Measurements from ENCODE around the gene TM9SF1. TPM values are rescaled to one million over a fixed set of nuclear protein-coding genes. Genes with fewer than 3 reads are reported as not detected.

Gene TM9SF1
- total RNA-seq, 6 experiments from 2014 or later: 68.1 to 80.4 (median 71.0) TPM

- no peak for DNase-seq
- Mint-ChIP-seq H3K27me3 (ENCODE audit: insufficient read depth) (peaks cover 8% of the 10 kb centered on the region), H3K4me1 (ENCODE audit: low read depth) (peaks cover 16% of the 10 kb centered on the region), H3K4me3 (no peak overlapping the region), H3K27ac (no peak overlapping the region), H3K36me3 (ENCODE audit: low read depth) (peaks cover 13% of the 10 kb centered on the region), H3K9me3 (no peaks in the 10 kb centered on the region)
- TF ChIP-seq CTCF (IDR thresholded peaks at IDR 0.05): no peak
Measured at GRCh38 chr14:24177041-24177825, 18.0 kb downstream of the TM9SF1 start.

- H3K27ac Mint-ChIP-seq: no peak overlapping the region
- no peaks in the 10 kb centered on the region for H3K9me3 Mint-ChIP-seq
- H3K4me1 Mint-ChIP-seq (ENCODE audit: low read depth): peaks cover 16% of the 10 kb centered on the region
- no peak for TF ChIP-seq CTCF (IDR thresholded peaks at IDR 0.05)
- H3K4me3 Mint-ChIP-seq: no peak overlapping the region
- no peak for DNase-seq
- peaks cover 13% of the 10 kb centered on the region for H3K36me3 Mint-ChIP-seq (ENCODE audit: low read depth)
- H3K27me3 Mint-ChIP-seq (ENCODE audit: insufficient read depth): peaks cover 8% of the 10 kb centered on the region
Measured at GRCh38 chr14:24176599-24176998, 18.6 kb downstream of the TM9SF1 start.

GRCh38 chr14:24172871-24173281, 22.4 kb downstream of the TM9SF1 start:
- Mint-ChIP-seq H3K4me3 (no peak overlapping the region), H3K9me3 (no peaks in the 10 kb centered on the region), H3K27ac (no peak overlapping the region), H3K4me1 (ENCODE audit: low read depth) (no peaks in the 10 kb centered on the region), H3K27me3 (ENCODE audit: insufficient read depth) (peaks cover 6% of the 10 kb centered on the region), H3K36me3 (ENCODE audit: low read depth) (peaks cover 5% of the 10 kb centered on the region; the same call in 1 of the 2 replicates)
- no peak for DNase-seq
- TF ChIP-seq CTCF (IDR thresholded peaks at IDR 0.05): no peak

GRCh38 chr14:24172261-24172860, 22.9 kb downstream of the TM9SF1 start:
- no peak overlapping the region for H3K27ac Mint-ChIP-seq
- H3K36me3 Mint-ChIP-seq (ENCODE audit: low read depth): peaks cover 8% of the 10 kb centered on the region; the same call in 1 of the 2 replicates
- no peaks in the 10 kb centered on the region for H3K9me3 Mint-ChIP-seq
- no peak overlapping the region for H3K4me3 Mint-ChIP-seq
- H3K27me3 Mint-ChIP-seq (ENCODE audit: insufficient read depth): peaks cover 6% of the 10 kb centered on the region
- no peak for TF ChIP-seq CTCF (IDR thresholded peaks at IDR 0.05)
- H3K4me1 Mint-ChIP-seq (ENCODE audit: low read depth): no peaks in the 10 kb centered on the region
- DNase-seq: no peak

GRCh38 chr14:24171422-24172260, 23.6 kb downstream of the TM9SF1 start, which contains the start of gene REC8:
TSS of gene REC8 (plus strand) at chr14:24172080. CDS start at chr14:24172553, 473 bp downstream.
- Mint-ChIP-seq H3K4me3 (no peak within 1 kb of the TSS), H3K36me3 (ENCODE audit: low read depth) (peaks cover 10% of the 10 kb centered on the region; the same call in 1 of the 2 replicates), H3K4me1 (ENCODE audit: low read depth) (no peaks in the 10 kb centered on the region), H3K27ac (no peak within 1 kb of the TSS), H3K9me3 (no peaks in the 10 kb centered on the region), H3K27me3 (ENCODE audit: insufficient read depth) (peaks cover 5% of the 10 kb centered on the region)
- no peak for TF ChIP-seq CTCF (IDR thresholded peaks at IDR 0.05)
- DNase-seq: no peak

All from HFFc6 (cell line).